Frontal cortex (tissue), 4 donors: ENCODE results near the gene RABIF. TPM values are rescaled to one million over a fixed set of nuclear protein-coding genes. Genes with fewer than 3 reads are reported as not detected.

Experiments used
- DNase-seq, 2 donors: peaks; one replicate each; pipeline ENCODE4 v3.0.0; 2012; ENCODE audit warnings: low spot score in 2 of 2
- FAIRE-seq: peaks from 2 replicates; lab custom pipeline; 2012; peaks lifted over from hg19 to GRCh38; lab: Jason Lieb, UNC
- total RNA-seq: library from RNA; depleted of rRNA; stranded (reverse); fragments of >200 nt; gene quantifications from one replicate; pipeline ENCODE4 v1.2.3, GENCODE V29; 2014
- donor health status: control.
- donor health status: control.
- donor health status: control.

The RABIF gene
- total RNA-seq, 1 donor from 2014 or later: 15.5 TPM

- DNase-seq: no peak
- FAIRE-seq: no peak
These were observed 8.9 kb downstream of the RABIF start for GRCh38 chr1:202880062-202880461.

GRCh38 chr1:202879128-202879527 is 9.8 kb downstream of the RABIF start:
- DNase-seq (no peak), FAIRE-seq (no peak)

GRCh38 chr1:202873026-202873425 is 15.9 kb downstream of the RABIF start:
- no peak for DNase-seq
- no peak for FAIRE-seq

GRCh38 chr1:202871367-202871766 is 17.6 kb downstream of the RABIF start:
- DNase-seq (no peak), FAIRE-seq (no peak)

GRCh38 chr1:202862679-202863560 is 26.0 kb downstream of the RABIF start:
- no peak for DNase-seq
- no peak for FAIRE-seq

GRCh38 chr1:202861420-202862132 is 27.4 kb downstream of the RABIF start:
- FAIRE-seq (no peak), DNase-seq (peak; percentile 83 to 92)

GRCh38 chr1:202860744-202861419 is 28.1 kb downstream of the RABIF start:
- DNase-seq: peak in 1 of 2 donors; percentile 38
- FAIRE-seq: no peak

GRCh38 chr1:202858789-202859414 is 30.0 kb downstream of the RABIF start:
- FAIRE-seq: no peak

GRCh38 chr1:202858331-202858730 is 30.6 kb downstream of the RABIF start:
- FAIRE-seq (no peak), DNase-seq (no peak)

More at GRCh38 chr1:202858789-202859414, 30.0 kb downstream of the RABIF start:
- DNase-seq: no peak

- FAIRE-seq (no peak), DNase-seq (no peak)
These were observed 31.8 kb downstream of the RABIF start for GRCh38 chr1:202857136-202857610.

- no peak for DNase-seq
- no peak for FAIRE-seq
These were observed 32.9 kb downstream of the RABIF start for GRCh38 chr1:202856014-202856413.

- no peak for DNase-seq
- no peak for FAIRE-seq
These were observed 34.2 kb downstream of the RABIF start for GRCh38 chr1:202854787-202855186.

GRCh38 chr1:202852163-202852904 is 36.6 kb downstream of the RABIF start:
- no peak for FAIRE-seq
- no peak for DNase-seq

- no peak for DNase-seq
These were observed 38.2 kb downstream of the RABIF start for GRCh38 chr1:202850593-202851362.

GRCh38 chr1:202848191-202848542 is 40.8 kb downstream of the RABIF start:
- no peak for FAIRE-seq

More at GRCh38 chr1:202850593-202851362, 38.2 kb downstream of the RABIF start:
- no peak for FAIRE-seq

GRCh38 chr1:202844935-202845334 is 44.0 kb downstream of the RABIF start:
- no peak for FAIRE-seq

More at GRCh38 chr1:202848191-202848542, 40.8 kb downstream of the RABIF start:
- peak in 1 of 2 donors; percentile 30 for DNase-seq

GRCh38 chr1:202844259-202844658 is 44.7 kb downstream of the RABIF start:
- DNase-seq (no peak), FAIRE-seq (no peak)

More at GRCh38 chr1:202844935-202845334, 44.0 kb downstream of the RABIF start:
- DNase-seq: no peak

GRCh38 chr1:202843081-202843480 is 45.9 kb downstream of the RABIF start:
- DNase-seq: peak in 1 of 2 donors; percentile 29
- FAIRE-seq: no peak
